GM12892 (cell line): ENCODE data around the gene E2F3.

ENCODE experiments used
- POLR2A ChIP-seq: IDR thresholded peaks from 2 replicates; pipeline ENCODE4 v1.6.1; 2011; ENCODE audit warnings: low read depth, low read length, control low read depth
- POLR2AphosphoS5 ChIP-seq: IDR thresholded peaks from 2 replicates; pipeline ENCODE4 v1.6.1; 2011; ENCODE audit warnings: low read depth, low read length, control low read depth
- TAF1 ChIP-seq: IDR thresholded peaks from 2 replicates; pipeline ENCODE4 v1.6.1; 2011; ENCODE audit warnings: low read depth, mild to moderate bottlenecking, control low read depth, low read length, borderline replicate concordance

DNA sequence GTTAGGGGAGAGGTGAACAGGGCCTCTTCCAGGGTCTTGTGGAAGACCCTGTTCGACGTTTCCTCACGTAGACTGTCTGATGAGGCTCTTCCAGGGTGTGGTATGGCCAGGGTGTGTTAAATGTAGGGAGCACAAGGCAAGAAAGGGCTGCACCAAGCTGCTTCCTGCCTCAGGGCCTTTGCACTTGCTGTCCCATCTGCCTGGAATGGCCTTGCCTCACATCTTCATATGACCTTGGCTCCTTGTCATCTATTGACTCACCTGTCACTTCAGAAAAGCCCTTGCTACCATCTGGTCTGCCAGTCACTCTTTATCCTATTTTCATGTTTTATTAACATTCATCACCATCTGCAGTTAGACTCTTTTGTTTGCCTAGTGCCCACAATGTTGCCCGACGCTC lies 31.0 kb downstream of the E2F3 start:
- no peak for TF ChIP-seq POLR2A
- no peak for TF ChIP-seq POLR2AphosphoS5
- TF ChIP-seq TAF1 = no peak
